MCF 10A (cell line): ENCODE results near the gene KRT39. TPM values are rescaled to one million over a fixed set of nuclear protein-coding genes. Genes with fewer than 3 reads are reported as not detected.
"Not testable (repeated sequence)": the region's sequence is repeated elsewhere in the genome, so short reads cannot be mapped to it uniquely, and the experiment has no call there.

Source experiments
- BruUV-seq: library from RNA; stranded (reverse); fragments of 400-500 nt; replicated peaks from 2 replicates; lab custom pipeline; 2021; lab: Mats Ljungman, UMichigan
- CTCF ChIA-PET: fragments of 300-600 bp; sonication (Branson Sonifier 250); formaldehyde crosslinking; extraction: SDS; loops from one replicate; lab custom pipeline; 2021; ENCODE audit warnings: antibody characterized with exemption, inconsistent platforms; lab: Yijun Ruan, JAX
- POLR2A ChIA-PET: fragments of 300-600, 350-650 bp; sonication (Branson Sonifier 250); formaldehyde crosslinking; extraction: SDS; loops from one replicate; lab custom pipeline; 2020; ENCODE audit warnings: antibody characterized with exemption, inconsistent platforms; lab: Yijun Ruan, JAX
- DNase-seq: peaks from one replicate; pipeline ENCODE4 v3.0.0-alpha.2; 2018; ENCODE audit not compliant: unreplicated experiment
- H3K27ac Mint-ChIP-seq: one replicate; pipeline ENCODE4 v1.8.0; 2022; ENCODE audit warnings: mild to moderate bottlenecking, low read depth, mixed read lengths; ENCODE audit not compliant: unreplicated experiment
- H3K27me3 Mint-ChIP-seq: one replicate; pipeline ENCODE4 v1.8.0; 2022; ENCODE audit warnings: mixed read lengths; ENCODE audit not compliant: insufficient read depth, unreplicated experiment
- H3K36me3 Mint-ChIP-seq: one replicate; pipeline ENCODE4 v1.8.0; 2022; ENCODE audit warnings: mild to moderate bottlenecking, moderate library complexity, mixed read lengths; ENCODE audit not compliant: insufficient read depth, unreplicated experiment
- H3K4me1 Mint-ChIP-seq: one replicate; pipeline ENCODE4 v1.8.0; 2022; ENCODE audit warnings: mixed read lengths; ENCODE audit not compliant: insufficient read depth, unreplicated experiment
- H3K4me3 Mint-ChIP-seq: one replicate; pipeline ENCODE4 v1.8.0; 2022; ENCODE audit warnings: mild to moderate bottlenecking, moderate library complexity, mixed read lengths; ENCODE audit not compliant: unreplicated experiment
- H3K9me3 Mint-ChIP-seq: one replicate; pipeline ENCODE4 v1.8.0; 2022; ENCODE audit warnings: mixed read lengths; ENCODE audit not compliant: unreplicated experiment
- intact Hi-C: fragments of 100-400 bp; cut with micrococcal nuclease; formaldehyde crosslinking; loops from 2 replicates; pipeline ENCODE4 v1.14.1; 2022
- total RNA-seq: library from RNA; stranded (reverse); gene quantifications from 2 replicates; pipeline ENCODE4 v1.2.3, GENCODE V29; 2022
- TF ChIP-seq, protein P1 (sequence below): fragments of 200-600 bp; IDR thresholded peaks from one replicate; pipeline ENCODE4 v1.8.0; 2022; ENCODE audit warnings: antibody characterized with exemption, mild to moderate bottlenecking; ENCODE audit not compliant: unreplicated experiment

Gene KRT39
- total RNA-seq, 1 experiment from 2014 or later = not detected

- Mint-ChIP-seq H3K4me3 (no peak overlapping the region), H3K36me3 (no peaks in the 10 kb centered on the region), H3K4me1 (peaks cover 18% of the 10 kb centered on the region), H3K9me3 (no peaks in the 10 kb centered on the region), H3K27ac (no peak overlapping the region), H3K27me3 (no peaks in the 10 kb centered on the region)
- intact Hi-C loops = no loop called here
- TF ChIP-seq, protein P1, sequence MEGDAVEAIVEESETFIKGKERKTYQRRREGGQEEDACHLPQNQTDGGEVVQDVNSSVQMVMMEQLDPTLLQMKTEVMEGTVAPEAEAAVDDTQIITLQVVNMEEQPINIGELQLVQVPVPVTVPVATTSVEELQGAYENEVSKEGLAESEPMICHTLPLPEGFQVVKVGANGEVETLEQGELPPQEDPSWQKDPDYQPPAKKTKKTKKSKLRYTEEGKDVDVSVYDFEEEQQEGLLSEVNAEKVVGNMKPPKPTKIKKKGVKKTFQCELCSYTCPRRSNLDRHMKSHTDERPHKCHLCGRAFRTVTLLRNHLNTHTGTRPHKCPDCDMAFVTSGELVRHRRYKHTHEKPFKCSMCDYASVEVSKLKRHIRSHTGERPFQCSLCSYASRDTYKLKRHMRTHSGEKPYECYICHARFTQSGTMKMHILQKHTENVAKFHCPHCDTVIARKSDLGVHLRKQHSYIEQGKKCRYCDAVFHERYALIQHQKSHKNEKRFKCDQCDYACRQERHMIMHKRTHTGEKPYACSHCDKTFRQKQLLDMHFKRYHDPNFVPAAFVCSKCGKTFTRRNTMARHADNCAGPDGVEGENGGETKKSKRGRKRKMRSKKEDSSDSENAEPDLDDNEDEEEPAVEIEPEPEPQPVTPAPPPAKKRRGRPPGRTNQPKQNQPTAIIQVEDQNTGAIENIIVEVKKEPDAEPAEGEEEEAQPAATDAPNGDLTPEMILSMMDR = no peak
- no peak for DNase-seq
- BruUV-seq = no TSS peak
- ChIA-PET CTCF (no interaction called here), POLR2A (no interaction called here)
Measured at GRCh38 chr17:41001795-41002194, 35.0 kb upstream of the KRT39 start.

GRCh38 chr17:40999563-40999962 lies 32.8 kb upstream of the KRT39 start, which contains the start of gene KRTAP3-2:
TSS of gene KRTAP3-2 (minus strand) at chr17:40999906. CDS start at chr17:40999853, 53 bp downstream.
- POLR2A ChIA-PET, H3K27me3 Mint-ChIP-seq, H3K27ac Mint-ChIP-seq, H3K36me3 Mint-ChIP-seq, BruUV-seq, H3K4me3 Mint-ChIP-seq, intact Hi-C loops, CTCF ChIA-PET, DNase-seq, H3K9me3 Mint-ChIP-seq: not testable (repeated sequence)
- peaks cover 18% of the 10 kb centered on the region for H3K4me1 Mint-ChIP-seq

DNA sequence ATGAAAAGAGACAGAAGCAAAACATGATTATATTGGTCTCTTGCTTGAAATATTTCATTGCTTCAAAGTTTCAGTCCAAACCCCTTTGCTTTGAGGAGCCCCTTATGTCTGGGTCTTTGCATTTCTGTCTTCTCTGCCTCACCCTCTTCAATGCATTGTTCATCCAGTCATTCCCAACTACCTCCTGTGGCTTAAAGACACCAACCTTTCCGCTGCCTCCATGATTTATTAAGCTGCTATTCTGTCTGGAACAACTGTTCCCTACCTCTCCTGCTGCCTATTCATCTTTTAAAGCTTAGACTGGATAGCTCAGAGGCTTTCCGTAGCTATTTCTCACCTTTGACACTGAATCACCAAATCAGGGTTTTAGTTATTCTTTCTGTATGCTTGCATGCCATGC lies 30.6 kb upstream of the KRT39 start:
- H3K36me3 Mint-ChIP-seq = no peaks in the 10 kb centered on the region
- ChIA-PET POLR2A (no interaction called here), CTCF (no interaction called here)
- H3K4me3 Mint-ChIP-seq = no peak overlapping the region
- H3K9me3 Mint-ChIP-seq = no peaks in the 10 kb centered on the region
- intact Hi-C loops = no loop called here
- DNase-seq = no peak
- no peak overlapping the region for H3K27ac Mint-ChIP-seq
- peaks cover 3% of the 10 kb centered on the region for H3K4me1 Mint-ChIP-seq
- no TSS peak for BruUV-seq
- TF ChIP-seq, protein P1 = no peak
- no peaks in the 10 kb centered on the region for H3K27me3 Mint-ChIP-seq

DNA sequence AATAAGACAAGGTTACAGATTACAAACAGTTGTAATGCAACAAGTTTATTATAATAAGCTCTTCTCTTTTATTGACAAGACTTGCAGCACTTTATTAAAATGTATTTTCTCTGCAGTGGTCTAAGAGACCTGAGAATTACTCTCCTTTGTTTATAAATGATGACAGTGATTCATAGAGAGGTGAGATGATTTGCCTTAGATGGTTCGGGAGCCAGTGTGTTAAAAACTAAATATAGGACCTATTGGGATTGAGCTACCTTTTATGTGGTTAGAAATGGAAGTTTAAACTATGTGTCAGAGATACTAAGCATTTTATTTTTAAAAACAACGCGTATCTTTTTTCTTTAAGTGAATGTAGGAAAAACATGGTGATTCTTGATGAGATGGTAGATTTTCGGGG lies 30.1 kb upstream of the KRT39 start:
- Mint-ChIP-seq H3K9me3 (no peaks in the 10 kb centered on the region), H3K4me3 (no peak overlapping the region), H3K27me3 (no peaks in the 10 kb centered on the region), H3K4me1 (no peaks in the 10 kb centered on the region), H3K36me3 (no peaks in the 10 kb centered on the region), H3K27ac (no peak overlapping the region)
- intact Hi-C loops = no loop called here
- no peak for DNase-seq
- POLR2A ChIA-PET = no interaction called here
- TF ChIP-seq, protein P1 = no peak
- BruUV-seq = no TSS peak
- CTCF ChIA-PET = no interaction called here

GRCh38 chr17:40995116-40995515 lies 28.4 kb upstream of the KRT39 start:
- TF ChIP-seq, protein P1 = no peak
- no TSS peak for BruUV-seq
- Mint-ChIP-seq H3K27me3 (no peaks in the 10 kb centered on the region), H3K27ac (no peak overlapping the region), H3K4me3 (no peak overlapping the region), H3K36me3 (no peaks in the 10 kb centered on the region), H3K4me1 (no peaks in the 10 kb centered on the region), H3K9me3 (no peaks in the 10 kb centered on the region)
- no peak for DNase-seq
- intact Hi-C loops = no loop called here
- CTCF ChIA-PET = interaction anchor here (0.6 to 1.3 kb wide), 4 partner anchors 159 to 1178 kb away, joined by 3 to 4 read pairs (median 3); no protein-coding TSS in a partner anchor
- POLR2A ChIA-PET = interaction anchor here (0.5 kb wide), 1 partner anchor 1031 kb away, joined by 3 read pairs; no protein-coding TSS in a partner anchor
